ENCODE results near the gene AIMP1.

AIMP1 gene

DNA sequence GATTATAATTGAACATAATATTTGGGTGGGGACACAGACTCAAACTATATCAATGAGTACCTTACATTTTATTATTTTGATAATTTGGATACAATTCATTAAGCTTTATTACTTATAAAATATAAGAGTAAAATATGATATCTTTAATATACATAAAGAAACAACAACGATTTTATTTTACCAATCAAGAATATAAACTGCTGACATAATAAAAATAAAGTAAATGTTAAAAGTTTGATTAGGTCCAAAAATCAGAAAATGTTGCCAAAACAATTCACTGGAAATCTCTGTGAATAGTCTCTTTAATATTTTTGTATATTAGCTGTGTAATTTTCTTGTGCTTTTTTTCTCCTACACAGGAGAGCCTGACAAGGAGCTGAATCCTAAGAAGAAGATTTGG, 30.8 kb downstream of the AIMP1 start:
- H3K4me3 ChIP-seq: no peak overlapping the region
- intact Hi-C loops (cut with DNase I; ENCODE audit: low total_unique reads): no loop called here
- H3K27me3 ChIP-seq: no peaks in the 10 kb centered on the region
- H3K36me3 ChIP-seq: peaks cover 13 to 40% (median 26%) of the 10 kb centered on the region in 3 donors
- no peak for DNase-seq
- no peaks in the 10 kb centered on the region for H3K9me3 ChIP-seq
- TF ChIP-seq, protein P1, sequence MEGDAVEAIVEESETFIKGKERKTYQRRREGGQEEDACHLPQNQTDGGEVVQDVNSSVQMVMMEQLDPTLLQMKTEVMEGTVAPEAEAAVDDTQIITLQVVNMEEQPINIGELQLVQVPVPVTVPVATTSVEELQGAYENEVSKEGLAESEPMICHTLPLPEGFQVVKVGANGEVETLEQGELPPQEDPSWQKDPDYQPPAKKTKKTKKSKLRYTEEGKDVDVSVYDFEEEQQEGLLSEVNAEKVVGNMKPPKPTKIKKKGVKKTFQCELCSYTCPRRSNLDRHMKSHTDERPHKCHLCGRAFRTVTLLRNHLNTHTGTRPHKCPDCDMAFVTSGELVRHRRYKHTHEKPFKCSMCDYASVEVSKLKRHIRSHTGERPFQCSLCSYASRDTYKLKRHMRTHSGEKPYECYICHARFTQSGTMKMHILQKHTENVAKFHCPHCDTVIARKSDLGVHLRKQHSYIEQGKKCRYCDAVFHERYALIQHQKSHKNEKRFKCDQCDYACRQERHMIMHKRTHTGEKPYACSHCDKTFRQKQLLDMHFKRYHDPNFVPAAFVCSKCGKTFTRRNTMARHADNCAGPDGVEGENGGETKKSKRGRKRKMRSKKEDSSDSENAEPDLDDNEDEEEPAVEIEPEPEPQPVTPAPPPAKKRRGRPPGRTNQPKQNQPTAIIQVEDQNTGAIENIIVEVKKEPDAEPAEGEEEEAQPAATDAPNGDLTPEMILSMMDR (IDR thresholded peaks at IDR 0.05): no peak
- no peak overlapping the region for H3K27ac ChIP-seq
- no peaks in the 10 kb centered on the region for H3K4me1 ChIP-seq

- H3K27ac ChIP-seq: no peak overlapping the region
- DNase-seq: no peak
- H3K9me3 ChIP-seq: no peaks in the 10 kb centered on the region
- no peaks in the 10 kb centered on the region for H3K27me3 ChIP-seq
- peaks cover 0 to 14% (median 0%) of the 10 kb centered on the region in 4 donors for H3K4me1 ChIP-seq
- TF ChIP-seq, protein P1 (IDR thresholded peaks at IDR 0.05): no peak
- H3K36me3 ChIP-seq: peaks cover 13 to 35% (median 26%) of the 10 kb centered on the region in 3 donors
- no peak overlapping the region for H3K4me3 ChIP-seq
- intact Hi-C loops (cut with DNase I; ENCODE audit: low total_unique reads): no loop called here
Measured at GRCh38 chr4:106351016-106351415, 34.7 kb downstream of the AIMP1 start.

- H3K4me1 ChIP-seq: peaks cover 0 to 14% (median 0%) of the 10 kb centered on the region in 4 donors
- no peak for DNase-seq
- H3K27me3 ChIP-seq: no peaks in the 10 kb centered on the region
- peaks cover 8 to 13% (median 8%) of the 10 kb centered on the region in 3 donors for H3K36me3 ChIP-seq
- H3K9me3 ChIP-seq: no peaks in the 10 kb centered on the region
- no peak overlapping the region for H3K27ac ChIP-seq
- intact Hi-C loops (cut with DNase I; ENCODE audit: low total_unique reads): no loop called here
- no peak overlapping the region for H3K4me3 ChIP-seq
- TF ChIP-seq, protein P1 (IDR thresholded peaks at IDR 0.05): no peak
Measured at GRCh38 chr4:106353786-106354185, 37.4 kb downstream of the AIMP1 start.

DNA sequence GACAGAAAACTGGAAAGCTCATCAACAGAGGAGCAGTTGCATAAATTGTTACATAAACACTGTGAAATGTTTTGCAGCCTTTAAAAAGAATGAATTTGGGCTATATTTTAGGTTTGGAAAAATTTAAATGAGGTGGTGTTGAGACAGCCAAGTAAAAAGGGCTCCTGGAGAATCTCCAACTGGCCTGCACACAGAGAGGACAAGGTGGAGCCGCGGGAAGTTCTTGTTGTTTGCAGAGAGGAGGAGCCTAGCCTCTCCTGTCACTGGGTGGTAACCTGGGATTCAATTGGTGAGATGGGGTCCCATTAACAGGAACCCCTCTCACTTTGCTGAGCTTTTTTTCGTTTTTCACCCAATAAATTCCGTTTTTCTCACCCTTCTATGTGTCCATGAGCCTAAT, 38.8 kb downstream of the AIMP1 start:
- peak in 1 of 2 donors; percentile 20 for DNase-seq
- intact Hi-C loops (cut with DNase I; ENCODE audit: low total_unique reads): no loop called here
- peaks cover 0 to 14% (median 0%) of the 10 kb centered on the region in 4 donors for H3K4me1 ChIP-seq

GRCh38 chr4:106358899-106359298, 42.5 kb downstream of the AIMP1 start:
- no peaks in the 10 kb centered on the region for H3K27me3 ChIP-seq
- peaks cover 0 to 14% (median 0%) of the 10 kb centered on the region in 4 donors for H3K4me1 ChIP-seq
- no peaks in the 10 kb centered on the region for H3K9me3 ChIP-seq
- no peaks in the 10 kb centered on the region for H3K36me3 ChIP-seq
- H3K4me3 ChIP-seq: no peak overlapping the region
- no peak for DNase-seq
- intact Hi-C loops (cut with DNase I; ENCODE audit: low total_unique reads): no loop called here
- TF ChIP-seq, protein P1 (IDR thresholded peaks at IDR 0.05): no peak
- H3K27ac ChIP-seq: no peak overlapping the region

More for the DNA sequence above, 38.8 kb downstream of the AIMP1 start:
- peak overlapping the region; percentile 30 to 38 for H3K4me3 ChIP-seq
- H3K36me3 ChIP-seq: peaks cover 0 to 8% (median 0%) of the 10 kb centered on the region in 3 donors
- H3K27ac ChIP-seq: peak overlapping the region; percentile 5 to 52
- H3K9me3 ChIP-seq: no peaks in the 10 kb centered on the region
- TF ChIP-seq, protein P1 (IDR thresholded peaks at IDR 0.05): no peak
- no peaks in the 10 kb centered on the region for H3K27me3 ChIP-seq

All from tibial artery (tissue), 4 donors.